CD4-positive, CD25-positive, alpha-beta regulatory T cell (primary cell): Measurements from ENCODE around the gene NCOA3. TPM values are rescaled to one million over a fixed set of nuclear protein-coding genes. Genes with fewer than 3 reads are reported as not detected.
"Not testable (repeated sequence)": the region's sequence is repeated elsewhere in the genome, so short reads cannot be mapped to it uniquely, and the experiment has no call there.

Experiments used
- ATAC-seq, 2 donors: fragments of 150-1000 bp; cut with Tn5 transposase; one replicate each; pipeline ENCODE4 v1.10.0; 2021; ENCODE audit warnings: low read depth in 2 of 2, moderate number of reproducible peaks in 2 of 2, moderate library complexity in 1 of 2
- DNase-seq, 3 donors: peaks; one replicate each; pipeline versions ENCODE4 v3.0.0 to v3.0.0-alpha.2; 2012 to 2022; ENCODE audit warnings: mixed read lengths in 1 of 3
- H3K27ac ChIP-seq: one replicate; pipeline ENCODE4 v1.7.0; 2013; ENCODE audit warnings: mild to moderate bottlenecking, low read length; ENCODE audit not compliant: insufficient read depth, poor library complexity, severe bottlenecking
- H3K27me3 ChIP-seq: one replicate; pipeline ENCODE4 v1.7.0; 2013; ENCODE audit warnings: low read length; ENCODE audit not compliant: control insufficient read depth, insufficient read depth
- H3K36me3 ChIP-seq: one replicate; pipeline ENCODE4 v1.7.0; 2013; ENCODE audit warnings: mild to moderate bottlenecking, low read length, moderate library complexity; ENCODE audit not compliant: control insufficient read depth, insufficient read depth
- H3K4me1 ChIP-seq: 2 replicates; pipeline ENCODE4 v1.7.0; 2013; ENCODE audit warnings: mild to moderate bottlenecking, low read length; ENCODE audit not compliant: insufficient read depth, control insufficient read depth, poor library complexity, severe bottlenecking
- H3K4me3 ChIP-seq: one replicate; pipeline ENCODE4 v1.7.0; 2013; ENCODE audit warnings: low read depth, mild to moderate bottlenecking, low read length, moderate library complexity
- H3K9me3 ChIP-seq, 2 experiments: 1 replicate in 1 of 2; 2 replicates in 1 of 2; pipeline ENCODE4 v1.7.0; 2013; ENCODE audit warnings: low read length in 2 of 2, mild to moderate bottlenecking in 1 of 2, moderate library complexity in 1 of 2; ENCODE audit not compliant: control insufficient read depth in 2 of 2
- H3K27ac Mint-ChIP-seq, 3 donors: one replicate each; pipeline ENCODE4 v1.8.0; 2020 to 2022; ENCODE audit warnings: mild to moderate bottlenecking in 3 of 3, mixed read lengths in 3 of 3, moderate library complexity in 2 of 3
- H3K27me3 Mint-ChIP-seq: one replicate; pipeline ENCODE4 v1.8.0; 2022; ENCODE audit warnings: mild to moderate bottlenecking, mixed read lengths
- H3K36me3 Mint-ChIP-seq: one replicate; pipeline ENCODE4 v1.8.0; 2020; ENCODE audit warnings: mixed read lengths
- H3K4me1 Mint-ChIP-seq, 4 donors: one replicate each; pipeline ENCODE4 v1.8.0; 2020 to 2022; ENCODE audit warnings: mixed read lengths in 4 of 4, mild to moderate bottlenecking in 1 of 4
- H3K4me3 Mint-ChIP-seq, 4 donors: one replicate each; pipeline ENCODE4 v1.8.0; 2020 to 2022; ENCODE audit warnings: mild to moderate bottlenecking in 4 of 4, mixed read lengths in 4 of 4, moderate library complexity in 3 of 4
- H3K9me3 Mint-ChIP-seq, 7 donors: one replicate each; pipeline ENCODE4 v1.8.0; 2020 to 2022; ENCODE audit warnings: mixed read lengths in 7 of 7, mild to moderate bottlenecking in 3 of 7, moderate library complexity in 2 of 7
- polyA plus RNA-seq, 4 donors: library from polyadenylated mRNA; unstranded; fragments of 300-500 nt; fragmentation: Illumina TruSeq; gene quantifications; one replicate each; pipeline ENCODE4 v1.2.3, GENCODE V29; 2021
- total RNA-seq: library from RNA; stranded (reverse); gene quantifications from one replicate; pipeline ENCODE4 v1.2.3, GENCODE V29; 2022

The NCOA3 gene
- total and polyA plus RNA-seq, 5 donors from 2014 or later = 21.4 to 86.6 (median 26.0) TPM

- Mint-ChIP-seq H3K4me1 (peaks cover 14 to 48% (median 43%) of the 10 kb centered on the region in 4 donors), H3K27ac (peak overlapping the region in 2 of 3 donors; percentile 46 to 49), H3K36me3 (peaks cover 23% of the 10 kb centered on the region), H3K27me3 (no peaks in the 10 kb centered on the region), H3K9me3 (no peaks in the 10 kb centered on the region), H3K4me3 (peak overlapping the region in 1 of 4 donors; percentile 3)
- ATAC-seq (no peak), DNase-seq (no peak)
- Histone ChIP-seq H3K4me1 (no peaks in the 10 kb centered on the region), H3K4me3 (no peak overlapping the region), H3K9me3 (no peaks in the 10 kb centered on the region), H3K36me3 (peaks cover 37% of the 10 kb centered on the region), H3K27ac (no peak overlapping the region), H3K27me3 (no peaks in the 10 kb centered on the region)
Observed at GRCh38 chr20:47585087-47585747, 83.5 kb downstream of the NCOA3 start.

DNA sequence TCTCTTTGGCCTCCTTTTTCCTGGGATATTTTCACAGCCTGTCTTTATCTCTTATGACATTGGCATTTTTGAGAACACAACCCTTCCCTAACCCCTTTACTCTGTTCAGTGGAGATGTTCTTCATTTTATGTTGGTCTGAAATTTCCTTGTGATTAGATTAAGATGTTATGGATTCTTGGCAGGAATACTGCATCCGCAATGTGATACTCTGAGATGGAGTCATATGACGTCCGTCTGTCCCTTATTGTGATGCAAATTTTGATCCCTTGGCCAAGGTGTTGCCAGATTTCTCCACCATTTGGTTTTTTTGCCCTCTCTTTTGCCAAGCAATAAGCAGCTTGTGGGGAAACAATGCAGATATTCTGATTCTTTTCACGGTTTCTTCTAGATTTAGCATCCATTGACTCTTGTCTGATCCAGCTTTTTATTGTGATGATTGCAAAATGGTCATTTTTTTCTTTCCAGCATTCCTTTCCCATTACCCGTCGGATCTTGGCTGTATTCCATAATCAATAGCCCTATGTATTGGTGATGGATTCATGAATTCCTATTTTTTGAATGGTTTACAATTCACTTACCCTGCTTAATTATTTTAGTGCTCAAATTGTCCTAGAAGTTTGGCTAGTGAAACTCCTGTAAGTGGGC, 85.1 kb downstream of the NCOA3 start:
- ATAC-seq (no peak), DNase-seq (no peak)
- Mint-ChIP-seq H3K27me3 (no peaks in the 10 kb centered on the region), H3K36me3 (peaks cover 25% of the 10 kb centered on the region), H3K27ac (peak overlapping the region in 1 of 3 donors; percentile 27), H3K9me3 (no peaks in the 10 kb centered on the region), H3K4me1 (peaks cover 20 to 44% (median 39%) of the 10 kb centered on the region in 4 donors), H3K4me3 (no peak overlapping the region)
- Histone ChIP-seq H3K4me3 (no peak overlapping the region), H3K27ac (no peak overlapping the region), H3K4me1 (no peaks in the 10 kb centered on the region), H3K9me3 (no peaks in the 10 kb centered on the region), H3K36me3 (peaks cover 45% of the 10 kb centered on the region), H3K27me3 (no peaks in the 10 kb centered on the region)

DNA sequence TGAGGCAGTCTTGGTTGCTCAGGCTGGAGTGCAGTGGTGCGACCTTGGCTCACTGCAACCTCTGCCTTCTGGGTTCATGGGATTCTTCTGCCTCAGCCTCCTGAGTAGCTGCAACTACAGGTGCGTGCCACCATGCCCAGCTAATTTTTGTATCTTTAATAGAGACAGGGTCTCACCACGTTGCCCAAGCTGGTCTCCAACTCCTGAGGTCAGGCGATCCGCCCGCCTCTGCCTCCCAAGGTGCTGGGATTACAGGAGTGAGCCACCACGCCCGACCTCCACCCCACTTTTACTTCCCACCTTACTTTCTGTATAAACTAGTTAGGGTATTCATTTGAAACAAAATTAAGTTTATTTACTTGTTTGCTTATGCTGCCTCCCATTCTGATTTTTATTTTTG, 86.5 kb downstream of the NCOA3 start:
- H3K27ac Mint-ChIP-seq = no peak overlapping the region

GRCh38 chr20:47591231-47591630, 89.5 kb downstream of the NCOA3 start:
- H3K27me3 Mint-ChIP-seq = no peaks in the 10 kb centered on the region
- no peak for DNase-seq
- peaks cover 21 to 48% (median 43%) of the 10 kb centered on the region in 4 donors for H3K4me1 Mint-ChIP-seq
- H3K9me3 Mint-ChIP-seq = no peaks in the 10 kb centered on the region
- no peaks in the 10 kb centered on the region for H3K9me3 ChIP-seq
- H3K27me3 ChIP-seq = no peaks in the 10 kb centered on the region
- H3K27ac ChIP-seq = peak overlapping the region; percentile 41
- H3K36me3 ChIP-seq = peaks cover 29% of the 10 kb centered on the region
- no peaks in the 10 kb centered on the region for H3K4me1 ChIP-seq
- H3K4me3 Mint-ChIP-seq = peak overlapping the region in 1 of 4 donors; percentile 21
- peak overlapping the region in 1 of 3 donors; percentile 75 for H3K27ac Mint-ChIP-seq
- ATAC-seq = no peak
- peaks cover 30% of the 10 kb centered on the region for H3K36me3 Mint-ChIP-seq
- no peak overlapping the region for H3K4me3 ChIP-seq

More for the DNA sequence above, 86.5 kb downstream of the NCOA3 start:
- Histone ChIP-seq H3K4me3 (no peak overlapping the region), H3K4me1 (no peaks in the 10 kb centered on the region), H3K27ac (no peak overlapping the region), H3K27me3 (no peaks in the 10 kb centered on the region), H3K9me3 (no peaks in the 10 kb centered on the region), H3K36me3 (peaks cover 45% of the 10 kb centered on the region)
- Mint-ChIP-seq H3K27me3 (no peaks in the 10 kb centered on the region), H3K9me3 (no peaks in the 10 kb centered on the region), H3K4me1 (peaks cover 20 to 45% (median 41%) of the 10 kb centered on the region in 4 donors), H3K4me3 (no peak overlapping the region), H3K36me3 (peaks cover 29% of the 10 kb centered on the region)
- DNase-seq (no peak), ATAC-seq (no peak)

DNA sequence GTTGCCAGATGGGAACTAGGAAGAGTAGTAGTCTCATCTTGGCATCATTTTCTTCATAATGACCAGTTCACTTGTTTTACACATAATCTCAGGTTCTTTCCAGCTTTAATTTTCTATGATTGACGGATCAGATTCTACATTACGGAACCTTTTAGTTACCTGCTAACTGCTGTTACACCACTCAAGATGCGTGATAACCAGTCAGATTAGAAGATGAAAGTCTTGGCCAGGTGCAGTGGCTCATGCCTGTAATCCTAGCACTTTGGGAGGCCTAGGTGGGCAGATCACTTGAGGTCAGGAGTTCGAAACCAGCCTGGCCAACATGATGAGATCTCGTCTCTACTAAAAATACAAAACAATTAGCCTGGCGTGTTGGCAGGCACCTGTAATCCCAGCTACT, 92.5 kb downstream of the NCOA3 start:
- ATAC-seq (no peak), DNase-seq (no peak)
- no peak overlapping the region for H3K4me3 Mint-ChIP-seq
- Histone ChIP-seq H3K4me1 (no peaks in the 10 kb centered on the region), H3K9me3 (no peaks in the 10 kb centered on the region), H3K27ac (no peak overlapping the region), H3K36me3 (peaks cover 18% of the 10 kb centered on the region), H3K27me3 (no peaks in the 10 kb centered on the region), H3K4me3 (no peak overlapping the region)
- H3K9me3 Mint-ChIP-seq = no peaks in the 10 kb centered on the region
- H3K27me3 Mint-ChIP-seq = no peaks in the 10 kb centered on the region
- peaks cover 12 to 52% (median 40%) of the 10 kb centered on the region in 4 donors for H3K4me1 Mint-ChIP-seq
- peaks cover 39% of the 10 kb centered on the region for H3K36me3 Mint-ChIP-seq
- H3K27ac Mint-ChIP-seq = no peak overlapping the region

DNA sequence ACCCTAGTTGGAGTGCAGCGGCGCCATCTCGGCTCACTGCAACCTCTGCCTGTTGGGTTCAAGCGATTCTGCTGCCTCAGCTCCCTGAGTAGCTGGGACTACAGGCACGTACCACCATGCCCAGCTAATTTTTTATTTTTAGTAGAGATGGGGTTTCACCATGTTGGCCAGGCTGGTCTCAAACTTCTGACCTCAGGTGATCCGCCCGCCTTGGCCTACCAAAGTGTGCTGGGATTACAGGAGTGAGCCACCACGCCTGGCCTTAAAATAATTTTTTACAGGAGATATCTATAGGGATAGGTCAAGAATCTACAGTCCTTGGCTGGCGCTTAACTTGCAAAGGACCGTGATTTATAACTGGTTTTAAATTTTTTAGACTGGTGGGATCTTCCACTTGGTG, 93.5 kb downstream of the NCOA3 start:
- H3K27me3 Mint-ChIP-seq, H3K27me3 ChIP-seq, H3K9me3 Mint-ChIP-seq, DNase-seq, H3K9me3 ChIP-seq, H3K27ac Mint-ChIP-seq, ATAC-seq, H3K4me1 ChIP-seq, H3K27ac ChIP-seq, H3K4me3 ChIP-seq: not testable (repeated sequence)
- Mint-ChIP-seq H3K36me3 (peaks cover 41% of the 10 kb centered on the region), H3K4me1 (peaks cover 12 to 55% (median 42%) of the 10 kb centered on the region in 4 donors), H3K4me3 (peak overlapping the region in 1 of 4 donors; percentile 50)
- H3K36me3 ChIP-seq = peaks cover 13% of the 10 kb centered on the region

DNA sequence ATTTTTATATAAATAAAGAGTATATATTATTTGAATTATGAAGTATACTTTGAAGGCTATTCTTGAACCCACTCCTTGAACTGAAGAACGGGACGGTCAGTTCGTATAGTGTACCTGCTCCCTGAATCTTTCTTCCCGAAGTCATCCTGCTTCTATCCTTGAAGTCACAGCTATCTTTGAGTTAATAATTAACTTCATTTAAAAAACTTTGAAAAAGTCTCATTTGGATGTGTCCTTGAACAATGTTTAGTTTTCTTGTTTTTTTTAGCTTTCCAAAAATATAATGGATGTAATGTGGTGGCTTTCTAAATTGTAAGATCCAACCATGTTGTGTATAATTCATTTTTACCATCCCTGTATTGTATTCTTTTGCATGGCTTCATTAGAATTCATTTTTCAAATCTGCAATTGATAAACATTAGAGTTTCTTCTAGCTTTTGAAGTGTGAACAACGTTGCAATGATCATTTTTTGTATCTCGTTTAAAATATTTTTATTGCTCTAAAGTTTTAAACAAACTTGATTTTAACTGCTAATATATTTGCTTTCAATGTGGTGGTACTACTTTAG, 94.4 kb downstream of the NCOA3 start:
- Mint-ChIP-seq H3K27me3 (no peaks in the 10 kb centered on the region), H3K4me1 (peaks cover 15 to 58% (median 42%) of the 10 kb centered on the region in 4 donors), H3K27ac (no peak overlapping the region), H3K4me3 (no peak overlapping the region), H3K36me3 (peaks cover 41% of the 10 kb centered on the region), H3K9me3 (no peaks in the 10 kb centered on the region)
- no peak overlapping the region for H3K27ac ChIP-seq
- H3K27me3 ChIP-seq = no peaks in the 10 kb centered on the region
- H3K4me3 ChIP-seq = no peak overlapping the region
- no peak for ATAC-seq
- peaks cover 8% of the 10 kb centered on the region for H3K36me3 ChIP-seq
- no peaks in the 10 kb centered on the region for H3K4me1 ChIP-seq
- H3K9me3 ChIP-seq = no peaks in the 10 kb centered on the region
- DNase-seq = no peak
